ENCODE measurements around the gene PLIN4. TPM values are rescaled to one million over a fixed set of nuclear protein-coding genes. Genes with fewer than 3 reads are reported as not detected.

Gene PLIN4
- total RNA-seq, 1 donor from 2014 or later, result 0.25 TPM

- no peaks in the 10 kb centered on the region for H3K9me3 Mint-ChIP-seq
- H3K4me1 Mint-ChIP-seq, result no peaks in the 10 kb centered on the region
- no peak for TF ChIP-seq CTCF (IDR thresholded peaks at IDR 0.05; ENCODE audit: unreplicated experiment)
- no peaks in the 10 kb centered on the region for H3K27me3 Mint-ChIP-seq (ENCODE audit: low read depth)
- no peak overlapping the region for H3K27ac Mint-ChIP-seq
- DNase-seq (ENCODE audit: low spot score in 2 of 2, unreplicated experiment in 2 of 2), result no peak
- H3K4me3 Mint-ChIP-seq, result no peak overlapping the region
- peaks cover 13% of the 10 kb centered on the region for H3K36me3 Mint-ChIP-seq
Observed at GRCh38 chr19:4493104-4493928, 25.0 kb downstream of the PLIN4 start.

- no peaks in the 10 kb centered on the region for H3K27me3 Mint-ChIP-seq (ENCODE audit: low read depth)
- H3K9me3 Mint-ChIP-seq, result no peaks in the 10 kb centered on the region
- no peak for DNase-seq (ENCODE audit: low spot score in 2 of 2, unreplicated experiment in 2 of 2)
- no peak overlapping the region for H3K4me3 Mint-ChIP-seq
- H3K27ac Mint-ChIP-seq, result no peak overlapping the region
- H3K4me1 Mint-ChIP-seq, result no peaks in the 10 kb centered on the region
- peaks cover 15% of the 10 kb centered on the region for H3K36me3 Mint-ChIP-seq
- TF ChIP-seq CTCF (IDR thresholded peaks at IDR 0.05; ENCODE audit: unreplicated experiment), result no peak
Observed at GRCh38 chr19:4492337-4493103, 25.8 kb downstream of the PLIN4 start.

- TF ChIP-seq CTCF (IDR thresholded peaks at IDR 0.05; ENCODE audit: unreplicated experiment), result no peak
- no peak overlapping the region for H3K27ac Mint-ChIP-seq
- H3K9me3 Mint-ChIP-seq, result no peaks in the 10 kb centered on the region
- peaks cover 21% of the 10 kb centered on the region for H3K36me3 Mint-ChIP-seq
- H3K4me1 Mint-ChIP-seq, result no peaks in the 10 kb centered on the region
- no peaks in the 10 kb centered on the region for H3K27me3 Mint-ChIP-seq (ENCODE audit: low read depth)
- DNase-seq (ENCODE audit: low spot score in 2 of 2, unreplicated experiment in 2 of 2), result no peak
- H3K4me3 Mint-ChIP-seq, result no peak overlapping the region
Observed at GRCh38 chr19:4491446-4491845, 26.8 kb downstream of the PLIN4 start.

GRCh38 chr19:4488496-4488895 lies 29.8 kb downstream of the PLIN4 start:
- no peaks in the 10 kb centered on the region for H3K9me3 Mint-ChIP-seq
- H3K4me3 Mint-ChIP-seq, result no peak overlapping the region
- no peaks in the 10 kb centered on the region for H3K27me3 Mint-ChIP-seq (ENCODE audit: low read depth)
- no peaks in the 10 kb centered on the region for H3K4me1 Mint-ChIP-seq
- no peak for DNase-seq (ENCODE audit: low spot score in 2 of 2, unreplicated experiment in 2 of 2)
- TF ChIP-seq CTCF (IDR thresholded peaks at IDR 0.05; ENCODE audit: unreplicated experiment), result no peak
- H3K27ac Mint-ChIP-seq, result no peak overlapping the region
- H3K36me3 Mint-ChIP-seq, result peaks cover 24% of the 10 kb centered on the region

- no peak overlapping the region for H3K4me3 Mint-ChIP-seq
- H3K27ac Mint-ChIP-seq, result no peak overlapping the region
Observed at GRCh38 chr19:4487572-4487971, 30.7 kb downstream of the PLIN4 start.

More at GRCh38 chr19:4487572-4487971, 30.7 kb downstream of the PLIN4 start:
- Mint-ChIP-seq H3K27me3 (ENCODE audit: low read depth) (no peaks in the 10 kb centered on the region), H3K4me1 (no peaks in the 10 kb centered on the region), H3K36me3 (peaks cover 26% of the 10 kb centered on the region), H3K9me3 (no peaks in the 10 kb centered on the region)
- DNase-seq (ENCODE audit: low spot score in 2 of 2, unreplicated experiment in 2 of 2), result no peak
- no peak for TF ChIP-seq CTCF (IDR thresholded peaks at IDR 0.05; ENCODE audit: unreplicated experiment)
